H1 (cell line): ENCODE results near the gene FLCN.

Experiments used
- CEBPB ChIP-seq: IDR thresholded peaks from 2 replicates; pipeline ENCODE4 v1.6.1; 2012; ENCODE audit warnings: low read depth, low read length
- CTCF ChIP-seq, 3 experiments: IDR thresholded peaks; 1 replicate in 2 of 3; 2 replicates in 1 of 3; pipeline versions ENCODE4 v1.5.1 to v1.6.1; 2011; ENCODE audit warnings: low read length in 3 of 3, mild to moderate bottlenecking in 3 of 3, inconsistent platforms in 2 of 3, low read depth in 1 of 3, moderate library complexity in 1 of 3; ENCODE audit not compliant: insufficient read depth in 1 of 3; ENCODE audit errors: control extremely low read depth in 1 of 3
- EP300 ChIP-seq, 2 experiments: IDR thresholded peaks; 1 replicate in 1 of 2; 2 replicates in 1 of 2; pipeline ENCODE4 v1.6.1; 2011 to 2012; ENCODE audit warnings: low read depth in 2 of 2, low read length in 2 of 2, mild to moderate bottlenecking in 2 of 2, borderline replicate concordance in 1 of 2, inconsistent platforms in 1 of 2, moderate library complexity in 1 of 2
- EZH2 ChIP-seq: fragments of 200-600 bp; sonication (generic); IDR thresholded peaks from 2 replicates; pipeline ENCODE4 v1.7.1; 2012; ENCODE audit warnings: low read depth, mild to moderate bottlenecking, moderate library complexity, low read length, inconsistent platforms; ENCODE audit not compliant: severe bottlenecking
- GABPA ChIP-seq: IDR thresholded peaks from 2 replicates; pipeline ENCODE4 v1.6.1; 2011; ENCODE audit warnings: mild to moderate bottlenecking, low read length, moderate library complexity, borderline replicate concordance; ENCODE audit not compliant: insufficient read depth
- HDAC2 ChIP-seq, 2 experiments: fragments of 300-600 bp in 1 of 2; sonication (generic) in 1 of 2; IDR thresholded peaks; 2 replicates each; pipeline ENCODE4 v1.6.1; 2011 to 2012; ENCODE audit warnings: low read depth in 2 of 2, low read length in 2 of 2, mild to moderate bottlenecking in 2 of 2, moderate library complexity in 2 of 2, borderline replicate concordance in 1 of 2, inconsistent platforms in 1 of 2
- POU5F1 ChIP-seq: IDR thresholded peaks from 2 replicates; pipeline ENCODE4 v1.6.1; 2011; ENCODE audit warnings: low read depth, mild to moderate bottlenecking, low read length, moderate library complexity
- TF ChIP-seq, protein P1 (sequence below): IDR thresholded peaks from 2 replicates; pipeline ENCODE4 v1.6.1; 2012; ENCODE audit warnings: inconsistent platforms

DNA sequence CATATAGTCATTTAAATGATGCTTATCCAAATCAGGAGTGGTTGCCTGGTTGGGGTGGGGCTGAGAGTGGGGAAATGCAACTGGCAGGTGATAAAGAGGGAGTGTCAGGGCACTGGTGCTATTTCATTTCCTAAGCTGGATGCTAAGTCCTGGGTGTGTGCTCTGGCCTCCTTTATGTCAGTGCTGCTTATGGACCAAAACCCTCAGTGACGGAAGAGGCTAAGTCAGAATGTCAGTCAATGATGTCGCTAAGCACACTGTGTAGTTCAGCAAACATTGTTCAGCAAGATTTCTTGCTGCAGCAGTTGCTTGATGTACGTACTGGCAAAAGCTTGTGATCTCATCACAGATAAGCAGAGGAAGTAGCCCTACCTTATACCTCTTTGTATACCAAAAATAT is 16.4 kb upstream of the FLCN start:
- TF ChIP-seq CTCF (IDR thresholded peaks at IDR 0.05; ENCODE audit: control extremely low read depth in 1 of 3, insufficient read depth in 1 of 3, low read depth in 1 of 3, low read length in 3 of 3) = no peak
- no peak for TF ChIP-seq GABPA
- TF ChIP-seq, protein P1, sequence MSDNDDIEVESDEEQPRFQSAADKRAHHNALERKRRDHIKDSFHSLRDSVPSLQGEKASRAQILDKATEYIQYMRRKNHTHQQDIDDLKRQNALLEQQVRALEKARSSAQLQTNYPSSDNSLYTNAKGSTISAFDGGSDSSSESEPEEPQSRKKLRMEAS = no peak
- no peak for TF ChIP-seq CEBPB
- TF ChIP-seq POU5F1 = no peak
- no peak for TF ChIP-seq HDAC2 (IDR thresholded peaks at IDR 0.05; ENCODE audit: borderline replicate concordance in 1 of 2, low read depth in 2 of 2, low read length in 2 of 2)
- no peak for TF ChIP-seq EP300 (IDR thresholded peaks at IDR 0.05; ENCODE audit: borderline replicate concordance in 1 of 2, low read depth in 2 of 2, low read length in 2 of 2)
- no peak for TF ChIP-seq EZH2
